Renal cortex interstitium (tissue), 15 donors: ENCODE data around the gene DEFB131A. TPM values are rescaled to one million over a fixed set of nuclear protein-coding genes. Genes with fewer than 3 reads are reported as not detected.
A peak's percentile ranks its signal among the peaks of the same experiment; 100 is the strongest.
"Not testable (repeated sequence)": the region's sequence is repeated elsewhere in the genome, so short reads cannot be mapped to it uniquely, and the experiment has no call there.

Experiments
- DNase-seq, 11 donors: peaks; one replicate each; pipeline ENCODE4 v3.0.0-alpha.2; 2013; ENCODE audit warnings: low read depth in 9 of 11, low spot score in 4 of 11; ENCODE audit errors: extremely low read depth in 1 of 11
- long read RNA-seq, 16 experiments: transcript quantifications; one replicate each; lab custom pipeline, GENCODE V29; 2026
- polyA plus RNA-seq, 3 donors: library from polyadenylated mRNA; unstranded; fragments of 120-200 nt; gene quantifications; one replicate each; pipeline ENCODE4 v1.2.1, GENCODE V29; 2013; ENCODE audit not compliant: insufficient read length in 3 of 3

The DEFB131A gene
- not detected for polyA plus RNA-seq
- long read RNA-seq, donor 1 = 0 reads
- long read RNA-seq, donor 2 = 0 reads
- long read RNA-seq, donor 3 = 0 reads
- long read RNA-seq, donor 4 = 0 reads
- long read RNA-seq, donor 5 = 0 reads
- long read RNA-seq, donor 6 = 0 reads
- long read RNA-seq, donor 7 = 0 reads
- long read RNA-seq, donor 8 = 0 reads
- long read RNA-seq, donor 9 = 0 reads
- long read RNA-seq, donor 10 = 0 reads
- long read RNA-seq, donor 11 = 0 reads
- long read RNA-seq, donor 12 = 0 reads
- long read RNA-seq, donor 13 = 0 reads
- long read RNA-seq, donor 14 = 0 reads
- long read RNA-seq, donor 15 = 0 reads
- long read RNA-seq, donor 16 = 0 reads

- not testable (repeated sequence) for DNase-seq
These were observed at the start of gene DEFB131A for GRCh38 chr4:9444114-9444513. DEFB131A (plus strand) TSS chr4:9444414; CDS start chr4:9444534, 120 bp downstream.

- not testable (repeated sequence) for DNase-seq
These were observed 38.4 kb upstream of the DEFB131A start for GRCh38 chr4:9405774-9406173.

- not testable (repeated sequence) for DNase-seq
These were observed 37.7 kb upstream of the DEFB131A start for GRCh38 chr4:9406491-9406890.

GRCh38 chr4:9409793-9410192 is 34.4 kb upstream of the DEFB131A start:
- no peak for DNase-seq

GRCh38 chr4:9421884-9422455 is 22.2 kb upstream of the DEFB131A start:
- peak in 2 of 11 donors; percentile 0 for DNase-seq

- not testable (repeated sequence) for DNase-seq
These were observed 18.3 kb upstream of the DEFB131A start for GRCh38 chr4:9425916-9426315.

- not testable (repeated sequence) for DNase-seq
These were observed 14.2 kb upstream of the DEFB131A start for GRCh38 chr4:9430061-9430460.

- not testable (repeated sequence) for DNase-seq
These were observed 10.9 kb upstream of the DEFB131A start for GRCh38 chr4:9433320-9433719.

GRCh38 chr4:9436728-9437127 is 7.5 kb upstream of the DEFB131A start:
- not testable (repeated sequence) for DNase-seq

GRCh38 chr4:9442355-9442754 is 1.9 kb upstream of the DEFB131A start:
- DNase-seq = not testable (repeated sequence)

GRCh38 chr4:9444681-9445080 is 467 bp downstream of the DEFB131A start:
- DNase-seq = not testable (repeated sequence)

- not testable (repeated sequence) for DNase-seq
These were observed 8.0 kb downstream of the DEFB131A start for GRCh38 chr4:9452251-9452650.

GRCh38 chr4:9454284-9454683 is 10.1 kb downstream of the DEFB131A start:
- DNase-seq = not testable (repeated sequence)

GRCh38 chr4:9455046-9455445 is 10.8 kb downstream of the DEFB131A start:
- not testable (repeated sequence) for DNase-seq

GRCh38 chr4:9479466-9479865 is 35.3 kb downstream of the DEFB131A start:
- DNase-seq = not testable (repeated sequence)

GRCh38 chr4:9480066-9480465 is 35.9 kb downstream of the DEFB131A start:
- not testable (repeated sequence) for DNase-seq

- not testable (repeated sequence) for DNase-seq
These were observed 38.7 kb downstream of the DEFB131A start for GRCh38 chr4:9482871-9483270.

- not testable (repeated sequence) for DNase-seq
These were observed 39.5 kb downstream of the DEFB131A start for GRCh38 chr4:9483682-9484081.

- not testable (repeated sequence) for DNase-seq
These were observed 42.7 kb downstream of the DEFB131A start for GRCh38 chr4:9486880-9487279.

- not testable (repeated sequence) for DNase-seq
These were observed 44.6 kb downstream of the DEFB131A start for GRCh38 chr4:9488796-9489195.
